Body of pancreas (tissue), 4 donors: ENCODE data around the gene TRAK1. TPM values are rescaled to one million over a fixed set of nuclear protein-coding genes. Genes with fewer than 3 reads are reported as not detected.

ENCODE experiments used
- ATAC-seq: fragments of 150-250 bp; one replicate; pipeline ENCODE4 v1.9.1; 2016
- DNase-seq, 4 donors: peaks; one replicate each; pipeline ENCODE4 v3.0.0-alpha.2; 2019
- H3K27ac ChIP-seq, 4 donors: fragments of 200-600 bp; sonication (generic); 1 replicate in 3 of 4; 2 replicates in 1 of 4; pipeline versions ENCODE4 v1.5.1 to v1.6.1; 2016 to 2019; ENCODE audit warnings: mild to moderate bottlenecking in 1 of 4, mixed read lengths in 1 of 4, moderate library complexity in 1 of 4
- H3K27me3 ChIP-seq, 2 donors: fragments of 200-600 bp; sonication (generic); one replicate each; pipeline ENCODE4 v1.6.0; 2016; ENCODE audit warnings: mild to moderate bottlenecking in 1 of 2
- H3K36me3 ChIP-seq, 2 donors: fragments of 200-600 bp; sonication (generic); replicated peaks in 1 of 2; 2 replicates each; pipeline ENCODE4 v1.5.1; 2016; ENCODE audit warnings: low read depth in 2 of 2; ENCODE audit not compliant: insufficient read depth in 1 of 2
- H3K4me1 ChIP-seq: fragments of 200-600 bp; sonication (generic); one replicate; pipeline ENCODE4 v1.6.0; 2016
- H3K4me3 ChIP-seq, 2 donors: fragments of 200-600 bp; sonication (generic); 1 replicate in 1 of 2; 2 replicates in 1 of 2; pipeline ENCODE4 v1.5.1; 2016 to 2019
- H3K9me3 ChIP-seq, 3 donors: fragments of 200-600 bp; sonication (generic); 1 replicate in 2 of 3; 2 replicates in 1 of 3; pipeline ENCODE4 v1.5.1; 2016
- POLR2A ChIP-seq, 3 donors: fragments of 450-650 bp; IDR thresholded peaks; one replicate each; pipeline ENCODE4 v1.6.1; 2016; ENCODE audit warnings: antibody characterized with exemption in 3 of 3, mild to moderate bottlenecking in 2 of 3
- WGBS, 2 donors: methylation state at CpG; one replicate each; pipeline ENCODE4 v1.1.5; 2017; 5-methylcytosine and 5-hydroxymethylcytosine counted together
- intact Hi-C: fragments of 100-400 bp; cut with DNase I; formaldehyde crosslinking; loops from one replicate; pipeline ENCODE4 v1.15.1; 2023
- total RNA-seq, 2 donors: library from RNA; depleted of rRNA; stranded (reverse); fragments of >200 nt; gene quantifications; one replicate each; pipeline ENCODE4 v1.1.0, GENCODE V29; 2016
- TF ChIP-seq, protein P1 (sequence below), 7 experiments: fragments of 450-650 bp in 4 of 7; fragments of 200-600 bp in 3 of 7; sonication (generic) in 3 of 7; IDR thresholded peaks; one replicate each; pipeline ENCODE4 v1.5.1; 2016 to 2019; ENCODE audit warnings: antibody characterized with exemption in 7 of 7

TRAK1 gene
- total RNA-seq, 2 donors from 2014 or later = 17.1 to 24.1 TPM

DNA sequence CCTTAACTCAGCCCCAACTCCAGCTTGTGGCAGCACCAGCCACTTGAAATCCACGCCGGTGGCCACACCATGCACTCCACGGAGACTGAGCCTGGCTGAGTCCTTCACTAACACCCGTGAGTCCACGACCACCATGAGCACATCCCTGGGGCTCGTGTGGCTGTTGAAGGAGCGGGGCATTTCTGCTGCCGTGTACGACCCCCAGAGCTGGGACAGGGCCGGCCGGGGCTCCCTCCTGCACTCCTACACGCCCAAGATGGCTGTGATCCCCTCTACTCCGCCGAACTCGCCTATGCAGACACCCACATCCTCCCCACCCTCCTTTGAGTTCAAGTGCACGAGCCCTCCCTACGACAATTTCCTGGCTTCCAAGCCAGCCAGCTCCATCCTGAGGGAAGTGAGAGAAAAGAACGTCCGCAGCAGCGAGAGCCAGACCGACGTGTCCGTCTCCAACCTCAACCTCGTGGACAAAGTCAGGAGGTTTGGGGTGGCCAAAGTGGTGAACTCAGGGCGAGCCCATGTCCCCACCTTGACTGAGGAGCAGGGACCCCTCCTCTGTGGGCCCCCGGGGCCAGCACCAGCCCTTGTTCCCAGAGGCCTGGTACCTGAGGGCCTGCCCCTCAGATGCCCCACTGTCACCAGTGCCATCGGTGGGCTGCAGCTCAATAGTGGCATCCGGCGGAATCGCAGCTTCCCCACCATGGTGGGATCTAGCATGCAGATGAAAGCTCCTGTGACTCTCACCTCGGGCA is 132.0 kb downstream of the TRAK1 start:
- 87 to 93% methylated on average over 23 to 31 of the region's 31 CpGs for WGBS, 2 donors
- Histone ChIP-seq H3K36me3 (peaks cover 0 to 12% of the 10 kb centered on the region in 2 donors), H3K9me3 (no peaks in the 10 kb centered on the region), H3K27ac (no peak overlapping the region), H3K4me3 (no peak overlapping the region), H3K4me1 (no peaks in the 10 kb centered on the region), H3K27me3 (no peaks in the 10 kb centered on the region)
- TF ChIP-seq, protein P1, sequence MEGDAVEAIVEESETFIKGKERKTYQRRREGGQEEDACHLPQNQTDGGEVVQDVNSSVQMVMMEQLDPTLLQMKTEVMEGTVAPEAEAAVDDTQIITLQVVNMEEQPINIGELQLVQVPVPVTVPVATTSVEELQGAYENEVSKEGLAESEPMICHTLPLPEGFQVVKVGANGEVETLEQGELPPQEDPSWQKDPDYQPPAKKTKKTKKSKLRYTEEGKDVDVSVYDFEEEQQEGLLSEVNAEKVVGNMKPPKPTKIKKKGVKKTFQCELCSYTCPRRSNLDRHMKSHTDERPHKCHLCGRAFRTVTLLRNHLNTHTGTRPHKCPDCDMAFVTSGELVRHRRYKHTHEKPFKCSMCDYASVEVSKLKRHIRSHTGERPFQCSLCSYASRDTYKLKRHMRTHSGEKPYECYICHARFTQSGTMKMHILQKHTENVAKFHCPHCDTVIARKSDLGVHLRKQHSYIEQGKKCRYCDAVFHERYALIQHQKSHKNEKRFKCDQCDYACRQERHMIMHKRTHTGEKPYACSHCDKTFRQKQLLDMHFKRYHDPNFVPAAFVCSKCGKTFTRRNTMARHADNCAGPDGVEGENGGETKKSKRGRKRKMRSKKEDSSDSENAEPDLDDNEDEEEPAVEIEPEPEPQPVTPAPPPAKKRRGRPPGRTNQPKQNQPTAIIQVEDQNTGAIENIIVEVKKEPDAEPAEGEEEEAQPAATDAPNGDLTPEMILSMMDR (IDR thresholded peaks at IDR 0.05) = no peak
- no peak for TF ChIP-seq POLR2A (IDR thresholded peaks at IDR 0.05)
- DNase-seq (no peak), ATAC-seq (no peak)
- intact Hi-C loops = loop anchor here (10.0 kb wide), 1 partner anchor 312 kb away; no protein-coding TSS in a partner anchor

DNA sequence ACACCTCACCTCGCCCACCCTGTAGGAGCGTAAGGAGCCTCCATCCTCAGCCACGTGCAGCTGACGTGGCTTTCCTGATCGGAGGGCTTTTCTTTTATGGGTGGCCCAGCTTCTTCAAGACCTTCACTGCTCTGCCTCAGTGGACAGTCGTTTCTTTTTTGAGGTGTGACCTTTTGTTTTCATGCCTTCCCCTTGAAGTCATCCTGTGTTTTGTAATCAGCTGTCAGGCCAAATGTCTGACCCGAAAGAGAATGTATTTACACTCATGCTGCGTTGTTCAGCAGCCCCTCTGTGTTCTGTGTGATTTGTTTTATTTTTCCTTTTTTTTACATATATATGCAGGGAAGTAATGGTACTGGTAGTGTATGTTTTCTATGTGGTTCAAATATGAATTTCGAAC is 133.0 kb downstream of the TRAK1 start:
- DNase-seq (no peak), ATAC-seq (no peak)
- Histone ChIP-seq H3K4me3 (no peak overlapping the region), H3K36me3 (peaks cover 0 to 12% of the 10 kb centered on the region in 2 donors), H3K4me1 (no peaks in the 10 kb centered on the region), H3K27me3 (no peaks in the 10 kb centered on the region), H3K9me3 (no peaks in the 10 kb centered on the region), H3K27ac (no peak overlapping the region)
- TF ChIP-seq POLR2A (IDR thresholded peaks at IDR 0.05) = no peak
- TF ChIP-seq, protein P1 (IDR thresholded peaks at IDR 0.05) = no peak
- intact Hi-C loops = loop anchor here (10.0 kb wide), 1 partner anchor 311 kb away; no protein-coding TSS in a partner anchor
- WGBS, 2 donors = 81 to 91% methylated on average over 8 to 9 of the region's 9 CpGs

DNA sequence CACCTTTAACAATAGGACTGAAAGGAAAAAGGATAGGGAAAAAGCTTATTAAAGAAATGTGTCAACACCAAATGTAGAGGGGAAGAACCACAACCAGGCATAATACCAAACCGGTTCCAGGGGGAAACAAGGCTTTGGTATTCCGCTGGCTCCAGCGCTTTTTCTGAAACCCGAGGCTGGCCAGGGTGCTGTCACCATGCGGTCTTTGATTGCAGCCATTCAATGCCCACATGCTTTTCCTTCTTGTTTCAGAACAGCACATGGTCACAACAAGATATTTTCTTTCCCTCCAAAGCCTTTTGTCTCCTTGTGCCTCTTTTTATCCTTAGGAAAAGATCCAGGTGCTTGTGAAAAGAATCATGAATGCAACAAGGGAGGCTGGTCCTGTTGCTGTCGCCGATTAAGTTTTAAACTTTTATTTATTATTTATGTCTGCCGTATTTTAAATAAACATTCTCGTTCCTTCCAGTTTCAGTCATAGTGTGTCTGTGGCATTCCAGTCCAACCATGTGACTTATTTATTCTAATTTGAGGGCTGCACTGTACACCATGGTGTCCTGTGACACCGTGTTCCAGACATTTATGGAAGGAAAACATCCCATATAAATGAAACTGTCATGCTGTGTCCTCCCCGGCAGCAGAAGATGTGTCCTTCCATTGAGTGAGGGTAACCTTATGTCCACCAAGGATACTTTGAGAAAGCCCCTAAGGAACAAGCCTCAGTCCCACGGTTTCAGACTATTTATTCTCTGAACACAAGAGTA is 133.7 kb downstream of the TRAK1 start:
- ATAC-seq = no peak
- no peak overlapping the region for H3K27ac ChIP-seq
- no peak overlapping the region for H3K4me3 ChIP-seq
- no peaks in the 10 kb centered on the region for H3K27me3 ChIP-seq
- H3K36me3 ChIP-seq = peaks cover 0 to 9% of the 10 kb centered on the region in 2 donors
- intact Hi-C loops = loop anchor here (10.0 kb wide), 1 partner anchor 310 kb away; no protein-coding TSS in a partner anchor
- H3K4me1 ChIP-seq = no peaks in the 10 kb centered on the region
- no peak for DNase-seq
- 82 to 88% methylated on average over 12 of the region's 12 CpGs for WGBS, 2 donors
- H3K9me3 ChIP-seq = no peaks in the 10 kb centered on the region
- TF ChIP-seq, protein P1 (IDR thresholded peaks at IDR 0.05) = no peak
- TF ChIP-seq POLR2A (IDR thresholded peaks at IDR 0.05) = no peak

DNA sequence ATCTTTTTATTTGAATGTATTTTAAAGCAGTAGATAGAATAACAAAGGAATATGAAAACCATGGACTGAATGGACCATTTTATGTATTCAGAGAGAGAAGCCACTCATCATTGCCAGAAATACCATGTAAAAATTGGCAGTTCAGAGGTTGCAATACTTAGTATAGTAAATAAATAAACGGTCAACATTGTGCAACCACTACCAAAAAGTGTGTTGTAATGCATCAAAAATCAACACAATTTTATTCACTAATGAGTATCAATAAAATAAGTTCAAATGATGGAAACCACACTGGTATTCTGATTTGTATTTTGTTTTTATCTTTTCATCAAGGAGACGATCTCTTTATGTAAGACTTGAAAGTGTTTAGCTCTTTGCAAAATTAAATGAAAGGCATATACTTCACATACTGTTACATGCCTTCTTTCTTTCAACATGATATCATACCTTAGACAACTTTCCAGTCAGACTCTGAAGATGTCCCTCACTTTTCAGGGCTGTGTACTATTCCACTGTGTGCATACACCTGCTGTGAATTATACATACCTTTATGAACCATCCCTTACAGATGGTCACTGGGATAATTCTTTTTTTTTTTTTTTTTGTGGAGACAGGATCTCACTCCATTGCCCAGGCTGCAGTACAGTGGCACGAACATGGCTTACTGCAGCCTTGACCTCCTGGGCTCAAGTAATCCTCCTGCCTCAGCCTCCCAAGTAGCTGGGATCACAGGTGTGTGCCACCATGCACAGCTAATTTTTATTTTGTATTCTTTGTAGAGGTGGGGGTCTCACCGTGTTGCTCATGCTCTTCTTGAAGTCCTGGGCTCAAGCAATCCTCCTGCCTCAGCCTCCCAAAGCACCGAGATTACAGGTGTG is 134.6 kb downstream of the TRAK1 start:
- no peak overlapping the region for H3K27ac ChIP-seq
- H3K27me3 ChIP-seq = no peaks in the 10 kb centered on the region
- intact Hi-C loops = loop anchor here (10.0 kb wide), 1 partner anchor 309 kb away; no protein-coding TSS in a partner anchor
- H3K4me3 ChIP-seq = no peak overlapping the region
- H3K4me1 ChIP-seq = no peaks in the 10 kb centered on the region
- no peak for TF ChIP-seq POLR2A (IDR thresholded peaks at IDR 0.05)
- TF ChIP-seq, protein P1 (IDR thresholded peaks at IDR 0.05) = no peak
- DNase-seq (no peak), ATAC-seq (no peak)
- H3K9me3 ChIP-seq = no peaks in the 10 kb centered on the region
- H3K36me3 ChIP-seq = peaks cover 0 to 9% of the 10 kb centered on the region in 2 donors
- WGBS, 2 donors = 82 to 96% methylated on average over 5 of the region's 5 CpGs
